ENCODE results near the gene HOXC6.

HOXC6 gene

DNA sequence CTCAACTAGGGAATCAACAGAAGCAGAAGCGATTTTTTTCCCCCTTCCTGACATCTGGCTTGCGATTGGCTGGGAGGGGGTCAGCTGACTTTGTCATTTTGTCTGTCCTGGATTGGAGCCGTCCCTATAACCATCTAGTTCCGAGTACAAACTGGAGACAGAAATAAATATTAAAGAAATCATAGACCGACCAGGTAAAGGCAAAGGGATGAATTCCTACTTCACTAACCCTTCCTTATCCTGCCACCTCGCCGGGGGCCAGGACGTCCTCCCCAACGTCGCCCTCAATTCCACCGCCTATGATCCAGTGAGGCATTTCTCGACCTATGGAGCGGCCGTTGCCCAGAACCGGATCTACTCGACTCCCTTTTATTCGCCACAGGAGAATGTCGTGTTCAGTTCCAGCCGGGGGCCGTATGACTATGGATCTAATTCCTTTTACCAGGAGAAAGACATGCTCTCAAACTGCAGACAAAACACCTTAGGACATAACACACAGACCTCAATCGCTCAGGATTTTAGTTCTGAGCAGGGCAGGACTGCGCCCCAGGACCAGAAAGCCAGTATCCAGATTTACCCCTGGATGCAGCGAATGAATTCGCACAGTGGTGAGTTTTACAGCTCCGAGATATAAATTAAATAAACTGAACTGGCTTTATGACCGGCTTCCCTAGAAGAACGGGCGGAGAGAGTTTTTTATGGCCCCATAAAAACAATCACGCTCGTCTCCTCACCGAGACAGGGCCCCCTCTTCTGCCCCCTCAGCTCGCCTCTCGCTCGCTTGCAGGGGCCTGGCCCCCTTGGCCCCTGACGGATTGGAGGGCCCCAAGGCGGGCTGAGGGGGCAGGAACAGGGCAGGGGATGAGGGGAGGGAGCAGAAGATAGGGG, at the start of gene HOXC6:
Gene HOXC6, plus strand, starts transcription at position 127 of the 888 bp plus-strand sequence. Its CDS starts 82 bp downstream, at position 209.
- TF ChIP-seq, protein P1, sequence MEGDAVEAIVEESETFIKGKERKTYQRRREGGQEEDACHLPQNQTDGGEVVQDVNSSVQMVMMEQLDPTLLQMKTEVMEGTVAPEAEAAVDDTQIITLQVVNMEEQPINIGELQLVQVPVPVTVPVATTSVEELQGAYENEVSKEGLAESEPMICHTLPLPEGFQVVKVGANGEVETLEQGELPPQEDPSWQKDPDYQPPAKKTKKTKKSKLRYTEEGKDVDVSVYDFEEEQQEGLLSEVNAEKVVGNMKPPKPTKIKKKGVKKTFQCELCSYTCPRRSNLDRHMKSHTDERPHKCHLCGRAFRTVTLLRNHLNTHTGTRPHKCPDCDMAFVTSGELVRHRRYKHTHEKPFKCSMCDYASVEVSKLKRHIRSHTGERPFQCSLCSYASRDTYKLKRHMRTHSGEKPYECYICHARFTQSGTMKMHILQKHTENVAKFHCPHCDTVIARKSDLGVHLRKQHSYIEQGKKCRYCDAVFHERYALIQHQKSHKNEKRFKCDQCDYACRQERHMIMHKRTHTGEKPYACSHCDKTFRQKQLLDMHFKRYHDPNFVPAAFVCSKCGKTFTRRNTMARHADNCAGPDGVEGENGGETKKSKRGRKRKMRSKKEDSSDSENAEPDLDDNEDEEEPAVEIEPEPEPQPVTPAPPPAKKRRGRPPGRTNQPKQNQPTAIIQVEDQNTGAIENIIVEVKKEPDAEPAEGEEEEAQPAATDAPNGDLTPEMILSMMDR (IDR thresholded peaks at IDR 0.05; ENCODE audit: low read depth, low read length, missing control alignments): no peak
- no peak for DNase-seq (ENCODE audit: low read depth)
- no peak within 1 kb of the TSS for H3K4me3 ChIP-seq (ENCODE audit: low read depth, low read length)

DNA sequence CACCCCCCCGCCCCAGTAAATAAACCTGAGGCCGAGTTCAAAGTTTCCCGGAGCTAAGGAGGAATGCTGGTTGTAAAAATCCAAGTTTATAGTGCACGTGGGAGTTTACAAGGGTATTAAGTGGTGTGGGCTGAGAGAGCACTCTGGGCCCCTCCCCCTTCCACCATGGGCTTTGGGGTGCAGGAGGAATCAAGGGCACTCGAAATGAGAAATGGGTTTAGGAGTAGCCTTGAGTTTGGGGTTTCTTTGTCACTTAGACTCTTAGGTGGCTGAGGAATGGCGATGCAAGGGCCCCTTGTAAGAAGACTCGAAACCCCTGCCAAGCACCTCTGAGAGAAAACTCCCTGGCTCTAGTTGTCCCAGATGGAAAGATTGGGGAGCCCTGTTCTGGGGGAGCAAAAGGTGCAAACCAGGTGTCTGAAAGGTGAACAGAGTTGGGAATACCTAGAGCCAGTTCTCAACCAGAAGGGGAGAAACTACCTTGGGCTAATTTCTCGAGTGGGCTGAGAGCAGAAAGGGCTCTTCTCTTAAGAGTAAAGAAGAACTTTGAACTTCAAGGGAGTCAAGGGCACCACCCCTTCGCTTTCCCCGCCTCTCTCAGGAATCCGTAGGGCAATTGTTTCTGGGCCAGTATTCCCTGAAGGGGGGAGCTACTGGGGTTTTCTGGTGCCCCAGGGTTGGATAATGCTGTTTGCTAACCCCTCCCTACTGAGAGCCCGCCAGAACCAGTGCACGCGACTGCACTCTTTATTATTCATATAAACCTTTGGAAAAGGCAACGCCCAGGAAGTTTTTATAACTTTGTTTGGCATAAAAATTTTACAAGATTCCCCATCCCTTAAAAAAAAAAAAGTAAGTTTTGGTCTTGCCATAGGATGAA, 49.5 kb upstream of the HOXC6 start:
- DNase-seq (ENCODE audit: low read depth): no peak
- TF ChIP-seq, protein P1 (IDR thresholded peaks at IDR 0.05; ENCODE audit: low read depth, low read length, missing control alignments): no peak
- H3K4me3 ChIP-seq (ENCODE audit: low read depth, low read length): no peak overlapping the region

DNA sequence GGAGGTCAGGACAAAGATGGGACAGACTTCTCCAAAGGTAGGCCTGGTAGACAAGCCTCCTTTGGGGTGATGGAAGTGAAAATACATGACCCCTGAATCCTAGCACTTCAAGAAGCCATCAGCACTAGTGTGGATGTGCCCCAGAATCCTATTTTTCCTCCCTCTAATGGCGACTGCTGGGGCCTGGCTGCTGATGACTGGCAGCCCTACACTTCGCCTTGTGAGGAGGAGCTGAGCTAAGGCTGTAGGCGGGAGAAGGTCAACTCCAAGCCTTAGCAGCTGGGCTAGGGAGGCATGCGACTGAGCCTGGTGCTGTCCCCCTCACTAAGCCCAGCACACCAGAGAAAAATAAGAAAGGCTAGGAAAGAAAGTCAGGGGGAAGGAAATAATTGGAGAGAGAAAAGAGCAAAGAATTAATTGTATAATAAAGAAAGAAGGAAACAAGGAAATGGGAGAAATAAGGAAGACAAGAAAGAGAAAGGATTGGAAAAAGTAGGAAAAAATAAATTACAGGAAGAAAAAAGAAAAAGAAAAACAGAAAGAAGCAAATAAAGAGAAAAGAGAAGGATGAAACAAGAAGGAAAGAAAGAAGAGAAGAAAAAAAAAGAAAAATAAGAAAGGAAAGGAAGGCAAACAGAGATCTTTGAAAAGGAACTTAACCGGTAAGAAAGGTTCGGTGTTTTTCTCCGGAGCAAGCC, 48.0 kb upstream of the HOXC6 start:
- no peak for DNase-seq (ENCODE audit: low read depth)
- no peak overlapping the region for H3K4me3 ChIP-seq (ENCODE audit: low read depth, low read length)

DNA sequence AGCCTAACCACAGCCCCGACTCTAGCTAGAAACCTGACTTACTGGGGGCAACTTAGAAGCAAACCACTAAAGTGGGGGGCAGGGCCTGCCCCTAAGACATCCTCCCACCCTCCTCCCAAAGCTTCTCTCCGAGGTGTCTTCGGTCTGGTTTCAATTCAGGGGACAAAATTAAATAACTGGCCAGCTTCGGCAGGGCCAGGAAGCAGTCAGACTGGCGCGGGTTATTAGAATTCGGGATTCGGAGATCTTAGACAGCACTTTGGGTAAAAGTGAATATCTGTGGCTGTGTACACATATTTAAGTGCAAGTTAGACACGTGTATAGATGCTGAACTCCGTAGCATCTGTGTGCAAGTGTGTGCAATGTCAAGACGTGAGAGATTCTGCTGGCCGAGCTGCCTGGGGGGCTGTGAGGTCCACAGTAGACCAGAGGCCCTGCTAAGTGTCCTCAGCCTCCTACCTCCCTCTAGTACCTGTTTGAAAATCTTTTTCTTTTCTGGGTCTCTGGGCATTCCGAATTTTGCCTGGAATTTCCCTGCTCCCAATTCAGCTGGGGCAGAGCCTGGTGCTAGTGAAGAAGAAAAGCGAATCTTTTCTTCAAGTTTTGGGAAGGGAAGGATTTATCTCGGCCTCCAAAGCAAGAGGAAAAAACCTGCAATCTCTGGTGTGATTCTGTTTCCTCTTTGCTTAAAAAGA, 47.3 kb upstream of the HOXC6 start:
- DNase-seq (ENCODE audit: low read depth): no peak

More for the DNA sequence above, 48.0 kb upstream of the HOXC6 start:
- TF ChIP-seq, protein P1 (IDR thresholded peaks at IDR 0.05; ENCODE audit: low read depth, low read length, missing control alignments): no peak

DNA sequence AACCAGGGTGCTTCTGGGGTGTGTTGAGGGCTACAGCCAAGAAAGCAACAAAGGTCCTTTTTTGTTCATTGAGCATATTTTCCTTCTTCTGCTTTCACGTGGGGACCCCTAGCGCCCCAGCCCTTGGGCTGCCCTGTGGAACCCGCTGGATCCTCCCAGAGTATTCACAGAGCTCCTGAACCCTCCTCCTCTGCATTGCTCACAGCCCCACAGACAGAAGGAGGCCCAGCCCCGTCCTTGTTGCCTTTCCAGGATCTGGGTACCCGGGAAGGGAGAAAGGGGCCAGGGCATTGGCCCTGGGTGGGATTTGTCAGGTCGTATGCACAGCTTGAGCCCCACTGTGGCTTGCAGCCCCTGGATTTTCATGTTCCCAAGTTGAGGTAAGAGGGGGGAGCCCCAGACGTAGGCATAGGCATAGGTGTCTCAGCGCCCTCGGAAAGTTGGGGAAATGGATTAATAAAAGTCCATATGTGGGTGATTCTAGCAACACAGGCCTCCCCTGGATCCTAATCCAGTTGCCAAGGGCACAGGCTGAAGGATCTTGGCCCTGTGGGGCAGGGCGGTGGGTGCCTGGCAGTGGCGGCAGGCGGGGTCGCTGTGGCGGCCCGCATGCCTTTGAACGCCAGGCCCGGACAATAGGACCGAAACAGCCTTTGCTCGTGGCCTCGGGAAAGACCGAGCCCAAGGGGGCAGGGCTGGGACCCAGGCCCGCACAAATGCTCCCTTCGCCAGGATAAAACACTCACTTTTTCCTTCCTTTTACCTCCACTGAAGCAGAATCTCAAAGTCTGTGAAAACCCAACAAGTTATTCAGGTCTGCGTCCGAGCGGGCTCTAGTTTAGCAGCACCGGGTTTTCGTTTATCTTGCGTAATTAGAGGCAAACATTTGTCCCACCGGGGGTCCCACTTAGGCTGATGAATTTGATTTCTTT, 46.3 kb upstream of the HOXC6 start:
- DNase-seq (ENCODE audit: low read depth): no peak
- H3K4me3 ChIP-seq (ENCODE audit: low read depth, low read length): no peak overlapping the region

More for the DNA sequence above, 47.3 kb upstream of the HOXC6 start:
- TF ChIP-seq, protein P1 (IDR thresholded peaks at IDR 0.05; ENCODE audit: low read depth, low read length, missing control alignments): no peak
- no peak overlapping the region for H3K4me3 ChIP-seq (ENCODE audit: low read depth, low read length)

More for the DNA sequence above, 46.3 kb upstream of the HOXC6 start:
- TF ChIP-seq, protein P1 (IDR thresholded peaks at IDR 0.05; ENCODE audit: low read depth, low read length, missing control alignments): no peak

Data from GM12864 (cell line).